ENCODE measurements around the gene GLDN.

- TF ChIP-seq, protein P1, sequence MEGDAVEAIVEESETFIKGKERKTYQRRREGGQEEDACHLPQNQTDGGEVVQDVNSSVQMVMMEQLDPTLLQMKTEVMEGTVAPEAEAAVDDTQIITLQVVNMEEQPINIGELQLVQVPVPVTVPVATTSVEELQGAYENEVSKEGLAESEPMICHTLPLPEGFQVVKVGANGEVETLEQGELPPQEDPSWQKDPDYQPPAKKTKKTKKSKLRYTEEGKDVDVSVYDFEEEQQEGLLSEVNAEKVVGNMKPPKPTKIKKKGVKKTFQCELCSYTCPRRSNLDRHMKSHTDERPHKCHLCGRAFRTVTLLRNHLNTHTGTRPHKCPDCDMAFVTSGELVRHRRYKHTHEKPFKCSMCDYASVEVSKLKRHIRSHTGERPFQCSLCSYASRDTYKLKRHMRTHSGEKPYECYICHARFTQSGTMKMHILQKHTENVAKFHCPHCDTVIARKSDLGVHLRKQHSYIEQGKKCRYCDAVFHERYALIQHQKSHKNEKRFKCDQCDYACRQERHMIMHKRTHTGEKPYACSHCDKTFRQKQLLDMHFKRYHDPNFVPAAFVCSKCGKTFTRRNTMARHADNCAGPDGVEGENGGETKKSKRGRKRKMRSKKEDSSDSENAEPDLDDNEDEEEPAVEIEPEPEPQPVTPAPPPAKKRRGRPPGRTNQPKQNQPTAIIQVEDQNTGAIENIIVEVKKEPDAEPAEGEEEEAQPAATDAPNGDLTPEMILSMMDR (conservative IDR thresholded peaks at IDR 0.05; ENCODE audit: low read depth in 2 of 2) = no peak
- TF ChIP-seq ZNF462 (CRISPR knock-in tag; IDR thresholded peaks at IDR 0.05) = no peak
- TF ChIP-seq EZH2 (IDR thresholded peaks at IDR 0.05; ENCODE audit: low read depth, unreplicated experiment) = no peak
- TF ChIP-seq NANOG (IDR thresholded peaks at IDR 0.05; ENCODE audit: borderline replicate concordance) = no peak
- no peak for TF ChIP-seq POLR2AphosphoS5 (IDR thresholded peaks at IDR 0.05; ENCODE audit: low read depth)
- no peak for TF ChIP-seq REST (IDR thresholded peaks at IDR 0.05; ENCODE audit: unreplicated experiment)
- no peak for TF ChIP-seq ZNF331 (CRISPR knock-in tag; IDR thresholded peaks at IDR 0.05; ENCODE audit: low read depth)
- no peak for TF ChIP-seq EZH2phosphoT487 (IDR thresholded peaks at IDR 0.05; ENCODE audit: unreplicated experiment)
- TF ChIP-seq ZNF114 (CRISPR knock-in tag; IDR thresholded peaks at IDR 0.05) = no peak
- TF ChIP-seq JUNB (IDR thresholded peaks at IDR 0.05; ENCODE audit: unreplicated experiment) = no peak
- no peak for TF ChIP-seq CREB1 (CRISPR knock-in tag; IDR thresholded peaks at IDR 0.05; ENCODE audit: low read depth)
- no peak for TF ChIP-seq STAT1 (IDR thresholded peaks at IDR 0.05; ENCODE audit: unreplicated experiment)
- no peak for TF ChIP-seq ETS1 (IDR thresholded peaks at IDR 0.05)
Observed at GRCh38 chr15:51314391-51315337, 26.8 kb upstream of the GLDN start.

All from GM23338 (cell line).